GM18520 (cell line): ENCODE results near the gene ADK.
"Not testable (repeated sequence)": the region's sequence is repeated elsewhere in the genome, so short reads cannot be mapped to it uniquely, and the experiment has no call there.

Source experiments
- ATAC-seq: cut with Tn5 transposase; IDR thresholded peaks from one replicate; pipeline ENCODE4 v1.9.1; 2021; ENCODE audit not compliant: unreplicated experiment

ADK gene

DNA sequence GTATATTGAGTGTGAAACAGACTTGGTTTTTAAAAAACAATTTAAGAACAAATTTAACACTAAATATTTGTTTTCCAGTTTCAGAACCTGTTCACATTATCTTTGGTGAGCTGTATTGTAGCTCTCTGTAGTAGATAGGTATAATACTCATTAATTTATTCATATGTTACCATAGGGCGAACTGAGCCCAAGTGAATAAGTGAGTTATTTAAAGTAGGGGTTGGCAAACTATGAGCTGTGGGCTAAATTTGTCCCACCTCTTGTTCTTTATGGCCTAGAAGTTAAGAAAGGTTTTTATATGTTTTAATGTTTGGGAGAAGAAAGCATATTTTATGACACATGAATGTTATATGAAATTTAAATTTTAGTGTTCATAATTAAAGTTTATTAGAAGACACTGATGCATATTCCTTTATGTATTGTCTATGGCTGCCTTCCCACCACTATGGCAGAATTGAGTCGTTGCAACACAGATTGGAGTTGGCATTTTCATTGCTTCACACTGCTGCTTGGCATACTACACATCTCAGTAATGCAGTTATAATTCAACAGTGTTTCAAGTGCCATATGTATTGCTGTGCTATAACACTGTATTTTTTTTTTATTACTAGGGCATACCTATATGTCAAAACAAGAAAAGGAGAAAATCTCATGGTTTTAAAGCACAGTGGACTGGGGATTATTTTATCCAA is 146.5 kb downstream of the ADK start:
- ATAC-seq, result no peak

DNA sequence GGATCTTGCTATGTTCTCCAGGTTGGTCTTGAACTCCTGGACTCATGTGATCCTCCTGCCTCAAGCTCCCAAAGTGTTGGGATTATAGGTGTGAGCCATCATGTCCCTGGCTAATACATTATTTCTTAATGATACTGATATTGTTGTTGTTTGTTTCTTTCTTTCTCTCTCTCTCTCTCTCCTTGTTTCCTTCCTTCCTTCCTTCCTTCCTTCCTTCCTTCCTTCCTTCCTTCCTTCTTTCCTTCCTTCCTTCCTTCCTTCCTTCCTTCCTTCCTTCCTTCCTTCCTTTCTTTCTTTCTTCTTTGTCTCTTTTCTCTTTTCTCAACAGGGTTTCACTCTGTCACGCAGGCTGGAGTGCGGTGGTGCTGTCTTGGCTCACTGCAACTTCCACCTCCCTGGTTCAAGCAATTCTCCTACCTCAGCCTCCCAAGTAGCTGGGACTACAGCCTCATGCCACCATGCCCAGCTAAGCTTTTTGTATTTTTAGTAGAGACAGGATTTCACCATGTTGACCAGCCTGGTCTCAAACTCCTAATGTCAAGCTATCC is 149.1 kb downstream of the ADK start:
- not testable (repeated sequence) for ATAC-seq

- ATAC-seq, result no peak
Measured at GRCh38 chr10:74300666-74301065, 149.6 kb downstream of the ADK start.

DNA sequence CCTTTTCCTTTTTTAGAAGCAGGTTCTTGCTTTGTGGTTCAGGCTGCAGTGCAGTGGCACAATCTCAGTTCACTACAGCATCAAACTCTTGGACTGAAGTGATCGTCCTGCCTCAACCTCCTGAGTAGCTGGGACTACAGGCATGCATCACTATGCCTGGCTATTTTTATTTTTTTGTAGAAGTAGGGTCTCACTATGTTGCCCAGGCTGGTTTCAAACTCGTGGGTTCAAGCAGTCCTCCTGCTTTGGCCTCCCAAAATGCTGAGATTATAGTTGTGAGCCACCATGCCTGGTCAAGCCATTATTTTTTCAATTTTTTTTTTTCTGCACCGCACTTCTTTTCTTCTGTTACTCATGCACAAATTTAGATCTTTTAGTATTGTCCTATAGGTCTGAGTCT is 154.7 kb downstream of the ADK start:
- ATAC-seq, result no peak

DNA sequence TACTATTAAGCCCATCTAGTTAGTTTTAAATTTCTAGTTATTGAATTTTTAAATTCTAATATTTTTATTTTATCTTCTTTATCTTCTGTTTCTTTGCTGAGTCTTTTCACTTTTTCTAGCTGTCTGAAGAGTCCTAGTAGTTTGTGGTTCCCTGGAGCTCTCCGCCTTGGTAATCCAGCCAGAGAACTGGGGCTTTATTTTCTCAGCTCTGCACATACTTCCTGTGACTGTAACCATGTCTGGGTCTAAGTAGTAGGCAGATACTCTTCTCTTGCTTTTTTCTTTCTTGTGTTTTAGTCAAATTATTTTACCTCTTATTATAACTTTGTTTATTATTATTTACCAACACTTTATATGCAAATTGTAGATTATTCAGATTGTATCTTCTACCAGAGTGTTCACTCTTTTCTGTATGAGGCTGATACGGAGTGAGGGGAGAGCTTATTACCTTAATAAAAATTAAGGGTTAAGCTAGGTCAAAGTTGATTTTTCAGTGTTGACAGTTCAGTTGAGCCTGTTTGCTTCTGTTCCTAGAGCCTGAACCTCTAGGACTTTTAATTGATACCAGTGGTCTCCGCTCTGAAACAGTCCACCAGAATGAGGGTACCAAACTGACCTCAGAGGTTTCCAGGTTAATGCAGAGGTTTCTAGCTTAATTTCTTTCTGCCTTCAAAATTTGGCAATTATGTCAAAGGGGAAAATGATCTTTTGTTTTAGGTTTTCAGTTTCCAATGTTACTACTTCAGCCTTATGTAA is 155.4 kb downstream of the ADK start:
- no peak for ATAC-seq

- no peak for ATAC-seq
Measured at GRCh38 chr10:74307061-74307651, 156.1 kb downstream of the ADK start.

DNA sequence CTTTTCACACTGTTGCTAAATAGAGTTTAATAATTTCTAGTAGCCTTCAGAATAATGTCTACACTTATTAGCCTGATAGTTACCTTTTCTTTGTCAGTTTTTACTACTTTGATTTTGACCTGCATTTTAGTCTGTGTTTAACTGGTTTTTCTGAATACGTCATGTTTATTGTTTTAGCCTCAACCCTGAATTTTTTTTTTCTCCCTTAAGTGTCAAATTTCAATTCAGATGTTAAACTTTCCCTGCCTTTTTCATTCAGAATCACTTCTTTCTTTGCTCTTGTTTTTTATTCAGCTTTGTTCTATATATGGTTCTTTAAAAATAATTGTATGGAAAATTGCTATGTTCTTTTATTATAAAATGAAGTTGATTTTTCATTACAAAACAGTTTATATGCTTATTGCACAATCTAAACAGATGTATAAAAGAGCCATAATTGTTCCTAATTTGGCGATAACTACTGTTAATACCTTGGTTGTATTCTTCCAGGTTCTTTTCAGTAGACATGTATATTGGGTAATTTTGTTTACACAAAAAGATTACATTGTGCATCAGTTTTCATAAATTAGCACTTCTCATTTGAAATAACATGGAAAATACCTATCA is 159.7 kb downstream of the ADK start:
- ATAC-seq, result no peak

GRCh38 chr10:74314166-74314565 is 163.1 kb downstream of the ADK start:
- ATAC-seq, result no peak

DNA sequence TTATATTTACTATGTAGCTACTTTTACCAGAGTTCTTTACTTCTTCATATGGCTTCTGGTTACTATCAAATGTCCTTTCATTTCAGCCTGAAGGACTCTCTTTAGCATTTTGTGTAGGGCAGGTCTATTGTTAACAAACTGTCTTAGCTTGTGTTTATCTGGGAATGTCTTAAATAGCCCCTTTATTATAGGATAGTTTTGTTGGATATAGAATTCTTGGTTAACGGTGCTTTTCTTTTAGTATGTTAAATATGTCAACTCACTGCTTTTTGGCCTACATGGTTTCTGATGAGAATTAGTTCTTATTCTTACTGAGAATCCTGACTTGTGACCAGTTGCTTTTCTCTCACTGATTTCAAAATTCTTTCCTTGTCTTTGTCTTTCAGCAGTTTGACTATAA is 169.0 kb downstream of the ADK start:
- no peak for ATAC-seq

GRCh38 chr10:74320717-74321116 is 169.7 kb downstream of the ADK start:
- ATAC-seq, result no peak

DNA sequence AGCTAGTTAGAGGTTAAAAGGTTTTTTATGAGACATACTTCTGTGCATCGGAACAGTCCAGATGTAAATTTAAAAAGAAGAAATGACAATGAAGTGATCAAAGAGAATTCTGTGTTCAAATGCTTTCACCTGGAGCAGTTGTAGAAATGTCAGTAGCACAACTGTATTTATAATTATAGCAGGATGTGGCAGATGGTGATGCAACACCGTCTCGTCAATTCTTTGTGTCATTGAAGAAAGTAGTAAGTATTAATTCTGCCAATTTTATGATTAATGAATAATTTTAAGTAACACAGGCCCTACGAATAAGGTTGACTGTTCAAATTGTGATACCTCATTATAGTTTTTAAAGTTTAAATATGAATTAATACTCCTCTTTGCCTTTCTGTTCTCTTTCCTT is 171.1 kb downstream of the ADK start:
- ATAC-seq, result no peak

GRCh38 chr10:74322565-74322964 is 171.5 kb downstream of the ADK start:
- ATAC-seq, result no peak

GRCh38 chr10:74328388-74328787 is 177.4 kb downstream of the ADK start:
- no peak for ATAC-seq

DNA sequence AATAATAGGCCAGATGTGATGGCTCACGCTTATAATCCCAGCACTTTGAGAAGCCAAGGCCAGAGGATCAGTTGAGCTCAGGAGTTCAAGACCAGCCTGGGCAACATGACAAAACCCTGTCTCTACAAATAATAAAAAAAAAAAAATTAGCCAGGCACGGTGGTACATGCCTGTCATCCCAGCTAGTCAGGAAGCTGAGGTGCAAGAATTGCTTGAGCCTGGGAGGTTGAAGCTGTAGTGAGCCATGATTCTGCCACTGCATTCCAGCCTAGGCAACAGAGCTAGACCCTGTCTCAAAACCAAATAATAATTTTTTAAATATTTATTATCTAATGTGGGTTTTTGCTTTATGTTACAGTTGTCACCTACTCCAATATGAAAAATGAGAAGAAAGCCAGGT is 178.9 kb downstream of the ADK start:
- ATAC-seq, result no peak

GRCh38 chr10:74330646-74331045 is 179.6 kb downstream of the ADK start:
- ATAC-seq, result no peak

DNA sequence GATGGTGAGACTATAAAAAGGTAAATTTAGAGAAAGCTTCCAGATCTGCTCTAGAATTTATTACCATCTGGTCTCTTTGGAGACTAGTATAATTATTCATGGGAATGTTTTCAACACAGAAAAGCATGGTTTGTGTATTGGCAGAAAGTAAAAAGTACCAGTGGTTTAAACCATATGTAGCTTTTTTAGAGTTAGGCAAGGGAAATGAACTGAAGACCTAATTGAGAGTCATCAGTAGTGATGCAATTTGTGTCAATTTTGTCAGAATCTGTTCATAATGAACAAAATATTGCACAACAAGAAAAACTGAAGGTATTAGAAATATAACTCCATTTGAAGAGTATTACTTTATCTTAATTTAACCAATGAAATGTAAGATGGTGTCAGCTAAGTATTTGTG is 181.4 kb downstream of the ADK start:
- no peak for ATAC-seq

DNA sequence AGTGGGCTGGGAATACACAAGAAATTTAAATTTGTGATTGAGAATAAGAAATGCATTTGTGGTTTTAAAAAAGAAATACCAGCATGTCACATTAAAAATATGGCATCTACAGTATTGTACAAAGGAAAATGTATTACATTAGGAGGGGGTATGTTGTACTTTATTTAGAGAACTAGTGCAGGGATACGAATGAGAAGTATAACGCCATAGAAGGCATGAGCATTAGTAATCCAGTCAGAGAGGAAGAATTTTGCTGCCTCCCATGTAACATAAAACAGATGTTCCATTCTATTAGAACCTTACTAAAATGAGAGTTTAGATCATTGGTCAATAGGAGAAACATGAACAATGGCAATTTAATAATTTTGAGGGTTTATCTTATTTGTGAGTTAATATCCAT is 182.2 kb downstream of the ADK start:
- ATAC-seq, result no peak

DNA sequence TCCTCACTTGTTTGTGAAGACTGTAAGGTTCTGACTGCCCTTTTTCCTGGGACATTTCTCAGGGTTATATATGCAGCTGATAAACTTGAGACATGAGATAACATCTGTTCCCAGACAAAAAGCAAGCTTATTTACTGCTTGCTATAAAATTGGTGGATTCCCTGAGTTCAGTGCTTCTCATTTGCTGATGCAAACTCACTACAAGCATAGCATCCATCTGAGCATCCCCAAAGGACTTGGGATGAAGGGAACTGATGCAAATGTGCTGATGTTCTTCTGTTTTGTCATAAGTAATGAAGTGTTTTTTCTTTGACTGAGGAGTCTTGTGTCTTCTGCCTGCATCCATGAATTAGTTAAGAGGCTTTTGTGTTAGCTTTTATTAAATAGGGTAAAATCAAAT is 183.2 kb downstream of the ADK start:
- ATAC-seq, result no peak

- ATAC-seq, result no peak
Measured at GRCh38 chr10:74335501-74335900, 184.5 kb downstream of the ADK start.

DNA sequence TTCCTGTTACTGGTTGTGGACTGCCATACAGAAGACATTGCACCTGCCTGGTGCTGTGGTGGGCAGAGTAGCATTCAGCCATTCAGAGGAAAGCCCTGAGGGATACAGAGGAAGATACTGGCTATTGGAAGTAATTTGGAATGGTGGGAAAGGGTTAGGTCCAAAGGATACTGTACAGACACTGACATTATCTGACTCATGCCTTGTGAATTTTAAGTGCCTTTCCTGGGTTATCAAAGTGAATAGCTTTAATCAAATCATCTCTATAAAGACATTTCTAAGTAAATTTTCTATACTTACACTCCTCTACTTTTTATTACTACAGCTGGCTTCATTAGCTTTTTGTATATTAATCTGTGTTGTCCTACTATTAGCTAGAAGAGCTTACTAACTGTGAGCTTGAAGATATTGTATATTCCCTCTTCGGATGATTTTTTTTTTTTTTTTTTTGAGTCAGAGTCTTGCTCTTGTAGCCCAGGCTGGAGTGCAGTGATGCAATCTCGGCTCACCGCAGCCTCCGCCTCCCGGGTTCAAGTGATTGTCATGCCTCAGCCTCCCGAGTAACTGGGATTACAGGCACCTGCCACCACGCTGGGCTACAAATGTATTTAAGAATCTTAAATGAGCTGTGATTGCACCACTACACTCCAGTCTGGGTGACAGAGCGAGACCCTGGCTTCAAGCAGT is 186.5 kb downstream of the ADK start:
- ATAC-seq, result no peak

DNA sequence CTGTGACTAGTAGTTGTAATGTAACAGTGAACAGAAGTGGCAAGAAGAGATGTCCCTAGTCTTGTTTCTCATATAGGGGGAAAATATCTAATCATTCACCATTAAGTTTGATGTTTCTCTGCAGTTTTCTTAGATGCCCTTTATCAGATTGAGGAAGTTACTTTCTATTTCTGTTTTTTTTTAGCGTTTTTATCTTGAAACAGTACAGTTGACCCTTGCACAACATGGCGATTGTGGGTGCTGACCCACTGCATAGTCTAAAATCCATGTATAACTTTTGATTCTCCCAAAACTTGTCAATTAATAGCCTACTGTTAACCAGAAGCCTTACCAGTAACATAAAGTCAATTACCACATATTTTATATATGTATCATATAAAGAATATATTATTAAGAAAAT is 192.0 kb downstream of the ADK start:
- no peak for ATAC-seq
